Type B pancreatic cell (in vitro differentiated cells): Measurements from ENCODE around the gene PROSER2. TPM values are rescaled to one million over a fixed set of nuclear protein-coding genes. Genes with fewer than 3 reads are reported as not detected.

Source experiments
- DNase-seq: peaks from one replicate; pipeline ENCODE4 v3.0.0; 2021; ENCODE audit warnings: mixed read lengths; ENCODE audit not compliant: unreplicated experiment; ENCODE audit errors: extremely low spot score
- H3K27ac Mint-ChIP-seq: 2 replicates; pipeline ENCODE4 v1.8.0; 2021; ENCODE audit warnings: mild to moderate bottlenecking, mixed read lengths
- H3K27me3 Mint-ChIP-seq: 2 replicates; pipeline ENCODE4 v1.8.0; 2021; ENCODE audit warnings: mixed read lengths
- H3K36me3 Mint-ChIP-seq: 2 replicates; pipeline ENCODE4 v1.8.0; 2021; ENCODE audit warnings: mixed read lengths
- H3K4me1 Mint-ChIP-seq: one replicate; pipeline ENCODE4 v1.8.0; 2021; ENCODE audit warnings: mixed read lengths; ENCODE audit not compliant: unreplicated experiment
- H3K4me3 Mint-ChIP-seq: 2 replicates; pipeline ENCODE4 v1.8.0; 2021; ENCODE audit warnings: mild to moderate bottlenecking, mixed read lengths
- H3K9me3 Mint-ChIP-seq: 2 replicates; pipeline ENCODE4 v1.8.0; 2021; ENCODE audit warnings: mixed read lengths
- total RNA-seq: library from RNA; stranded (reverse); gene quantifications from 2 replicates; pipeline ENCODE4 v1.2.1, GENCODE V29; 2021; ENCODE audit warnings: low replicate concordance
- TF ChIP-seq, protein P1 (sequence below): fragments of 200-600 bp; sonication (generic); conservative IDR thresholded peaks from 2 replicates; pipeline ENCODE4 v1.5.0; 2021; ENCODE audit warnings: antibody characterized with exemption, mild to moderate bottlenecking

The PROSER2 gene
- total RNA-seq, 1 donor from 2014 or later, result 6.7 TPM

DNA sequence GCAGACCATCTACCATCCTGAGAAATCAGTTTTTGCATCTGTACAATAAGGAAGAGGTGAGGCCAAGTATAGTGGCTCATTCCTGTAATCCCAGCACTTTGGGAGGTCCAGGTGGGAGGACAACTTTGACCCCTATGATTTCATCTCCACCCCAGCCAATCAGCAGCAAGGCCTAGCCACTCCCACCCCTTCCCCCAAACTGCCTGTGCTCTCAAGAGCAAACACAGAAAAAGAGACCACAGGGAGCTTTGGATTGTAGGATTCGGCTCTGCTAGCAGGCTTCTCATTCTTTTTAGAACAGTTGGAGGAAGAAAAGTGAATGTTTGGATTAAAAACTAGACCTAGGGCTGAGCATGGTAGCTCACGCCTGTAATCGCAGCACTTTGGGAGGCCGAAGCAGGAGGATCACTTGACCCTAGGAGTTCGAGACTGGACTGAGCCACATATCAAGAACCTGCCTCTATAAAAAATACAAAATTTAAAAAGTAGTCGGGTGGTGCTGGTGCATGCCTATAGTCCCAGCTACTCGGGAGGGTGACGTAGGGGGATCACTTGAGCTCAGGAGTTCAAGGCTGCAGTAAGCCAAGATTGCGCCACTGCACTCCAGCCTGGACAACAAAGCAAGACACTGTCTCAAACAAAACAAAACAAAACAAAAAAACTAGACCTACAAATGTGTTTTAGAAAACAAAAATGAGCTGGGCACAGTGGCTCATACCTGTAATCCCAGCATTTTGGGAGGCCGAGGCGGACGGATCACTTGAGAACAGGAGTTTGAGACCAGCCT, 25.1 kb upstream of the PROSER2 start:
- Mint-ChIP-seq H3K9me3 (peaks cover 6% of the 10 kb centered on the region), H3K4me1 (peaks cover 19% of the 10 kb centered on the region), H3K27ac (no peak overlapping the region), H3K4me3 (no peak overlapping the region), H3K27me3 (no peaks in the 10 kb centered on the region), H3K36me3 (no peaks in the 10 kb centered on the region)
- DNase-seq, result no peak
- TF ChIP-seq, protein P1, sequence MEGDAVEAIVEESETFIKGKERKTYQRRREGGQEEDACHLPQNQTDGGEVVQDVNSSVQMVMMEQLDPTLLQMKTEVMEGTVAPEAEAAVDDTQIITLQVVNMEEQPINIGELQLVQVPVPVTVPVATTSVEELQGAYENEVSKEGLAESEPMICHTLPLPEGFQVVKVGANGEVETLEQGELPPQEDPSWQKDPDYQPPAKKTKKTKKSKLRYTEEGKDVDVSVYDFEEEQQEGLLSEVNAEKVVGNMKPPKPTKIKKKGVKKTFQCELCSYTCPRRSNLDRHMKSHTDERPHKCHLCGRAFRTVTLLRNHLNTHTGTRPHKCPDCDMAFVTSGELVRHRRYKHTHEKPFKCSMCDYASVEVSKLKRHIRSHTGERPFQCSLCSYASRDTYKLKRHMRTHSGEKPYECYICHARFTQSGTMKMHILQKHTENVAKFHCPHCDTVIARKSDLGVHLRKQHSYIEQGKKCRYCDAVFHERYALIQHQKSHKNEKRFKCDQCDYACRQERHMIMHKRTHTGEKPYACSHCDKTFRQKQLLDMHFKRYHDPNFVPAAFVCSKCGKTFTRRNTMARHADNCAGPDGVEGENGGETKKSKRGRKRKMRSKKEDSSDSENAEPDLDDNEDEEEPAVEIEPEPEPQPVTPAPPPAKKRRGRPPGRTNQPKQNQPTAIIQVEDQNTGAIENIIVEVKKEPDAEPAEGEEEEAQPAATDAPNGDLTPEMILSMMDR, result no peak

DNA sequence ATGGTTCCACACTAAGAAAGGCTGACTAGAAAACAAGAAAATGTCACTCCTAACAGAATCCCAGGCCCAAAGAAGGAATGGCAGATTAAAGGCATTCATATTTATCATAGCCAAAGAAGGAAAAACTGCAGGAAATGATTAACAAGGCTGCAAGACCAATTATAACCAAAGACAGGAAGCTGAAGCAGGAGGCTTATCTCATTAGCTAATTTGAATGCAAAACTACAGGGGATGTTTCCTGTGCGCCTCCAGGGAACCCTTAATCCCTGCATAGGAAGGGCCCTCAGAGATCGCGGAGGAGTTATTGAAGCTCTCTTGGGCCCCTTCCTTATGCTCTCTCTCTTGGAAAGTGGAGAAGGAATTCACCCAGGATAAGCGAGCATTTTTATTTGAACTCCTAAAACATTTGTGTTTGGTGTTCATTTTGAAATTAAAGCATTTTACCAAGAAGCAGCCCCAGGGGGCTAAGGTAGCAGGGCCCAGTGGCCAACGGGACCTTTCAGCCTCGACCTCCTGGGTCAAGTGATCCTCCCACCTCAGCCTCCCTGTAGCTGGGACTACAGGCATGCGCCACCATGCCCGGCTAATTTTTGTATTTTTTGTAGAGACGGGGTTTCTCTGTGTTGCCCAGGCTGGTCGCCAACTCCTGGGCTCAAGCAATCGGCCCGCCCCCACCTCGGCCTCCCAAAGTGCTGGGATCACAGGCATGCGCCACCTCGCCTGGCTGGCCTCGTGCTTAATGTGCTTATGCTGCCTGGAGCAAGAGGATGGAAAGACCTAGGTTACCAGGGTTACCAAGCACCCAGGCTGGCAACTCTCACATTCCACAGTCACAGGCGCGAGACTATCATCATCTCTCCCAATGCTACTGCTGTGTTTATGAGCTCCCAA, 24.1 kb upstream of the PROSER2 start:
- Mint-ChIP-seq H3K36me3 (no peaks in the 10 kb centered on the region), H3K9me3 (peaks cover 6% of the 10 kb centered on the region), H3K27ac (no peak overlapping the region), H3K27me3 (no peaks in the 10 kb centered on the region), H3K4me1 (peaks cover 19% of the 10 kb centered on the region), H3K4me3 (no peak overlapping the region)
- no peak for DNase-seq
- TF ChIP-seq, protein P1, result no peak

DNA sequence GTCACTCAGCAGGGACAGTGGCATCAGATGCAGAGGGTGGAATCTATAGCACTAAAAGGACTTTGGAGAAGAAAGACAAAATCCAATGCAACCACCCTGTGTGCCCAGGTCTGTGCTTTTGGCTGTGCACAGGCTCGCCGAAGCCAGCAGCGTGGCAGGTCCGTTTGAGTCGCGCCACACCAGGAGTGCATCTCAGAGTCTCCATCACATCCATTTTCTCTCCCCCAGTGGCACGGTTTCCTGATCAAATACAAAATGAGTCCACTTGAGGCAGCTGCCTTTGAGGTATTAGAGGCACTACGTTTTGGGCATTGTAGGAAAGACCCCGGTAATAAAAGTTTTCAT, 23.4 kb upstream of the PROSER2 start:
- Mint-ChIP-seq H3K9me3 (peaks cover 6% of the 10 kb centered on the region), H3K4me1 (peaks cover 19% of the 10 kb centered on the region)

DNA sequence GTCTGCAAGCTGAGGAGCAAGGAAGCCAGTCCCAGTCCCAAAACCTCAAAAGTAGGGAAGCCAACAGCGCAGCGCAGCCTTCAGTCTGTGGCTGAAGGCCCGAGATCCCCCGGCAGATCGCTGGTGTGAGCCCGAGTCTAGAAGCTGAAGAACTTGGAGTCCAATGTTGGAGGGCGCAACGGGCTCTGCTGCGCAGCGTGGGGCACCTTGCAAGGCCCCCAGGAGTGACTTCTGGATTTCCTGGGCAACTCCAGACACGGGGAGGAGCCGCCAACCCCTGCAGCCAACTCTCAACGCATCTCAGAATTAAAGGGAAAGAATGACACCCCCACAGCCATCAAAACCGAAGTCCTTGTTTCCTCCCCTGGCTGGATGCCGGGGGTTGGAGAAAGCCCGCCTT, 18.8 kb upstream of the PROSER2 start:
- Mint-ChIP-seq H3K27me3 (no peaks in the 10 kb centered on the region), H3K4me1 (no peaks in the 10 kb centered on the region), H3K4me3 (no peak overlapping the region), H3K36me3 (no peaks in the 10 kb centered on the region), H3K27ac (no peak overlapping the region), H3K9me3 (no peaks in the 10 kb centered on the region)
- no peak for DNase-seq
- TF ChIP-seq, protein P1, result no peak

More for the DNA sequence above, 23.4 kb upstream of the PROSER2 start:
- Mint-ChIP-seq H3K36me3 (no peaks in the 10 kb centered on the region), H3K4me3 (no peak overlapping the region), H3K27me3 (no peaks in the 10 kb centered on the region), H3K27ac (no peak overlapping the region)
- DNase-seq, result no peak
- TF ChIP-seq, protein P1, result no peak

GRCh38 chr10:11805792-11806191, 17.4 kb upstream of the PROSER2 start:
- DNase-seq, result no peak
- Mint-ChIP-seq H3K36me3 (no peaks in the 10 kb centered on the region), H3K9me3 (no peaks in the 10 kb centered on the region), H3K27ac (no peak overlapping the region), H3K27me3 (no peaks in the 10 kb centered on the region), H3K4me3 (no peak overlapping the region), H3K4me1 (peaks cover 7% of the 10 kb centered on the region)
- TF ChIP-seq, protein P1, result no peak
